ENCODE data around the gene MRPL41.
"Not testable (repeated sequence)": the region's sequence is repeated elsewhere in the genome, so short reads cannot be mapped to it uniquely, and the experiment has no call there.

MRPL41 gene

DNA sequence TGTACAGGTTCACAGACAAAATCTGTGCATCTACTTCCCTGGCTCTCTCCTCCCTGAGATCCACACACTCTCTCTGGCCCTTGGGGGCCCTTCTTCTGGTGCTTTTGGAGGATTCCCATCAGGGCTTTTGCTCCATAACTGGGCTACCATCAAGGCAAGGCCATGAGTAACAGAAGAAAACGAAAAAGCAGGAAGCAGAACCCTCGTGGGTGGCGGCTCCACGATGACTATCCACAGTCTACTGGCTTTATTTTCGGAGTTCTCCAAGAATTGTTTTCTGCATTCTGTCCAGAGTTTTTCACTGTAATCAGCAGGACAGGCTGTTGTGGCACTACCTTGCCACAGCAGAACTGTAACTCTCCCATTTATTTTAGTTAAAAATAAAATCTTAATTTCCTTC lies 21.3 kb upstream of the MRPL41 start:
- H3K9me3 ChIP-seq (ENCODE audit: insufficient read depth, low read depth, low read length): no peaks in the 10 kb centered on the region
- H3K36me3 ChIP-seq (ENCODE audit: insufficient read depth, low read length): no peaks in the 10 kb centered on the region
- no peaks in the 10 kb centered on the region for H3K27me3 ChIP-seq (ENCODE audit: insufficient read depth, low read length, poor library complexity, severe bottlenecking)
- peaks cover 4% of the 10 kb centered on the region for H3F3A ChIP-seq (ENCODE audit: low read depth)
- H3K4me1 ChIP-seq (ENCODE audit: insufficient read depth, low read length, poor library complexity, severe bottlenecking): peaks cover 14% of the 10 kb centered on the region
- H3K9ac ChIP-seq (ENCODE audit: low read depth, low read length, poor library complexity, severe bottlenecking): no peak overlapping the region
- no peaks in the 10 kb centered on the region for H3K9me2 ChIP-seq (replicated peaks; ENCODE audit: low read depth, low read length)
- no peak overlapping the region for H3K4me2 ChIP-seq (ENCODE audit: low read depth, low read length, poor library complexity, severe bottlenecking)
- H4K20me1 ChIP-seq (ENCODE audit: insufficient read depth, low read length, poor library complexity, severe bottlenecking): no peaks in the 10 kb centered on the region
- TF ChIP-seq EZH2phosphoT487 (IDR thresholded peaks at IDR 0.05; ENCODE audit: borderline replicate concordance): no peak
- TF ChIP-seq, protein P1, sequence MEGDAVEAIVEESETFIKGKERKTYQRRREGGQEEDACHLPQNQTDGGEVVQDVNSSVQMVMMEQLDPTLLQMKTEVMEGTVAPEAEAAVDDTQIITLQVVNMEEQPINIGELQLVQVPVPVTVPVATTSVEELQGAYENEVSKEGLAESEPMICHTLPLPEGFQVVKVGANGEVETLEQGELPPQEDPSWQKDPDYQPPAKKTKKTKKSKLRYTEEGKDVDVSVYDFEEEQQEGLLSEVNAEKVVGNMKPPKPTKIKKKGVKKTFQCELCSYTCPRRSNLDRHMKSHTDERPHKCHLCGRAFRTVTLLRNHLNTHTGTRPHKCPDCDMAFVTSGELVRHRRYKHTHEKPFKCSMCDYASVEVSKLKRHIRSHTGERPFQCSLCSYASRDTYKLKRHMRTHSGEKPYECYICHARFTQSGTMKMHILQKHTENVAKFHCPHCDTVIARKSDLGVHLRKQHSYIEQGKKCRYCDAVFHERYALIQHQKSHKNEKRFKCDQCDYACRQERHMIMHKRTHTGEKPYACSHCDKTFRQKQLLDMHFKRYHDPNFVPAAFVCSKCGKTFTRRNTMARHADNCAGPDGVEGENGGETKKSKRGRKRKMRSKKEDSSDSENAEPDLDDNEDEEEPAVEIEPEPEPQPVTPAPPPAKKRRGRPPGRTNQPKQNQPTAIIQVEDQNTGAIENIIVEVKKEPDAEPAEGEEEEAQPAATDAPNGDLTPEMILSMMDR (conservative IDR thresholded peaks at IDR 0.05; ENCODE audit: low read length): no peak
- no peak overlapping the region for H3K4me3 ChIP-seq (ENCODE audit: low read length, poor library complexity, severe bottlenecking)
- H3K79me2 ChIP-seq (ENCODE audit: insufficient read depth, low read length): no peaks in the 10 kb centered on the region
- no peak overlapping the region for H2AFZ ChIP-seq (ENCODE audit: low read length)

- H4K20me1 ChIP-seq (ENCODE audit: insufficient read depth, low read length, poor library complexity, severe bottlenecking): no peaks in the 10 kb centered on the region
- no peaks in the 10 kb centered on the region for H3K27me3 ChIP-seq (ENCODE audit: insufficient read depth, low read length, poor library complexity, severe bottlenecking)
- H3K4me1 ChIP-seq (ENCODE audit: insufficient read depth, low read length, poor library complexity, severe bottlenecking): peaks cover 21% of the 10 kb centered on the region
- TF ChIP-seq, protein P1 (conservative IDR thresholded peaks at IDR 0.05; ENCODE audit: low read length): no peak
- no peak for TF ChIP-seq EZH2phosphoT487 (IDR thresholded peaks at IDR 0.05; ENCODE audit: borderline replicate concordance)
- no peak overlapping the region for H3K4me3 ChIP-seq (ENCODE audit: low read length, poor library complexity, severe bottlenecking)
- H2AFZ ChIP-seq (ENCODE audit: low read length): no peak overlapping the region
- no peak overlapping the region for H3K9ac ChIP-seq (ENCODE audit: low read depth, low read length, poor library complexity, severe bottlenecking)
- H3K9me2 ChIP-seq (replicated peaks; ENCODE audit: low read depth, low read length): no peaks in the 10 kb centered on the region
- H3K79me2 ChIP-seq (ENCODE audit: insufficient read depth, low read length): no peaks in the 10 kb centered on the region
- no peaks in the 10 kb centered on the region for H3K36me3 ChIP-seq (ENCODE audit: insufficient read depth, low read length)
- H3F3A ChIP-seq (ENCODE audit: low read depth): peaks cover 4% of the 10 kb centered on the region
- no peaks in the 10 kb centered on the region for H3K9me3 ChIP-seq (ENCODE audit: insufficient read depth, low read depth, low read length)
- no peak overlapping the region for H3K4me2 ChIP-seq (ENCODE audit: low read depth, low read length, poor library complexity, severe bottlenecking)
These were observed 20.4 kb upstream of the MRPL41 start for GRCh38 chr9:137531099-137531765.

DNA sequence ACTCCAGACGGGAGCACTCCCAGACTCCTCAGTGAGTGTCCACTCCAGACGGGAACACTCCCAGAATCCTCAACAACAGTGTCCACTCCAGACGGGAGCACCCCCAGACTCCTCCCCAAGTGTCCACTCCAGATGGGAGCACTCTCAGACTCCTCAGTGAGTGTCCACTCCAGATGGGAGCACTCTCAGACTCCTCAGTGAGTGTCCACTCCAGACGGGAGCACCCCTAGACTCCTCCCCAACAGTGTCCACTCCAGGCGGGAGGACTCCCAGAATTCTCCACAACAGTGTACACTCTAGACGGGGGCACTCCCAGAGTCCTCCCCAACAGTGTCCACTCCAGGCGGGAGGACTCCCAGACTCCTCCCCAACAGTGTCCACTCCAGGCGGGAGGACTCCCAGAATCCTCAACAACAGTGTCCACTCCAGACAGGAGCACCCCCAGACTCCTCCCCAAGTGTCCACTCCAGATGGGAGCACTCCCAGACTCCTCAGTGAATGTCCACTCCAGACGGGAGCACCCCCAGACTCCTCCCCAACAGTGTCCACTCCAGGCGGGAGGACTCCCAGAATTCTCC lies 18.7 kb upstream of the MRPL41 start:
- H3K79me2 ChIP-seq (ENCODE audit: insufficient read depth, low read length); H2AFZ ChIP-seq (ENCODE audit: low read length); H4K20me1 ChIP-seq (ENCODE audit: insufficient read depth, low read length, poor library complexity, severe bottlenecking); H3K4me3 ChIP-seq (ENCODE audit: low read length, poor library complexity, severe bottlenecking); H3K9ac ChIP-seq (ENCODE audit: low read depth, low read length, poor library complexity, severe bottlenecking); H3K9me2 ChIP-seq (replicated peaks; ENCODE audit: low read depth, low read length); H3K36me3 ChIP-seq (ENCODE audit: insufficient read depth, low read length); H3K9me3 ChIP-seq (ENCODE audit: insufficient read depth, low read depth, low read length); H3K27me3 ChIP-seq (ENCODE audit: insufficient read depth, low read length, poor library complexity, severe bottlenecking); H3K4me2 ChIP-seq (ENCODE audit: low read depth, low read length, poor library complexity, severe bottlenecking): not testable (repeated sequence)
- Histone ChIP-seq H3F3A (ENCODE audit: low read depth) (peaks cover 14% of the 10 kb centered on the region), H3K4me1 (ENCODE audit: insufficient read depth, low read length, poor library complexity, severe bottlenecking) (peaks cover 38% of the 10 kb centered on the region)

All from Loucy (cell line).